Ascending aorta (tissue), 2 donors: ENCODE measurements around the gene TMEM190. TPM values are rescaled to one million over a fixed set of nuclear protein-coding genes. Genes with fewer than 3 reads are reported as not detected.

ENCODE experiments used
- DNase-seq, 2 donors: peaks; one replicate each; pipeline ENCODE4 v3.0.0-alpha.2; 2019; ENCODE audit warnings: low spot score in 2 of 2
- H3K27ac ChIP-seq, 2 donors: fragments of 200-600 bp; sonication (generic); one replicate each; pipeline ENCODE4 v1.5.1; 2016 to 2017; ENCODE audit warnings: mild to moderate bottlenecking in 1 of 2
- H3K27me3 ChIP-seq: fragments of 200-600 bp; sonication (generic); one replicate; pipeline ENCODE4 v1.5.1; 2017
- H3K36me3 ChIP-seq, 2 donors: fragments of 200-600 bp; sonication (generic); one replicate each; pipeline ENCODE4 v1.5.1; 2016
- H3K4me1 ChIP-seq, 2 donors: fragments of 200-600 bp; sonication (generic); one replicate each; pipeline ENCODE4 v1.5.1; 2016 to 2017; ENCODE audit warnings: mild to moderate bottlenecking in 1 of 2
- H3K4me3 ChIP-seq, 2 donors: fragments of 200-600 bp; sonication (generic); one replicate each; pipeline ENCODE4 v1.5.1; 2016 to 2017; ENCODE audit warnings: mild to moderate bottlenecking in 1 of 2
- H3K9me3 ChIP-seq, 2 donors: fragments of 200-600 bp; sonication (generic); one replicate each; pipeline ENCODE4 v1.5.1; 2016
- CTCF ChIP-seq, 3 experiments: fragments of 200-600 bp in 2 of 3; fragments of 450-650 bp in 1 of 3; sonication (generic) in 2 of 3; IDR thresholded peaks; one replicate each; pipeline ENCODE4 v1.5.1; 2016 to 2019; ENCODE audit warnings: antibody characterized with exemption in 3 of 3, mild to moderate bottlenecking in 1 of 3, moderate library complexity in 1 of 3
- intact Hi-C: fragments of 100-400 bp; cut with DNase I; formaldehyde crosslinking; loops from one replicate; pipeline ENCODE4 v1.15.1; 2023
- total RNA-seq: library from RNA; depleted of rRNA; stranded (reverse); fragments of >200 nt; gene quantifications from one replicate; pipeline ENCODE4 v1.1.0, GENCODE V29; 2016

Gene TMEM190
- total RNA-seq, 1 donor from 2014 or later: not detected

- Histone ChIP-seq H3K9me3 (no peaks in the 10 kb centered on the region), H3K4me3 (no peak overlapping the region), H3K4me1 (peaks cover 0 to 5% of the 10 kb centered on the region in 2 donors), H3K36me3 (no peaks in the 10 kb centered on the region), H3K27ac (no peak overlapping the region), H3K27me3 (peaks cover 18% of the 10 kb centered on the region)
- intact Hi-C loops: no loop called here
- no peak for TF ChIP-seq CTCF (IDR thresholded peaks at IDR 0.05)
- DNase-seq: no peak
These were observed 3.2 kb upstream of the TMEM190 start for GRCh38 chr19:55373306-55373992.

- Histone ChIP-seq H3K36me3 (no peaks in the 10 kb centered on the region), H3K4me3 (no peak overlapping the region), H3K4me1 (peaks cover 0 to 5% of the 10 kb centered on the region in 2 donors), H3K27me3 (peaks cover 12% of the 10 kb centered on the region), H3K9me3 (no peaks in the 10 kb centered on the region), H3K27ac (no peak overlapping the region)
- no peak for TF ChIP-seq CTCF (IDR thresholded peaks at IDR 0.05)
- no peak for DNase-seq
- intact Hi-C loops: no loop called here
These were observed 2.5 kb upstream of the TMEM190 start for GRCh38 chr19:55373993-55374757.

- no peak overlapping the region for H3K4me3 ChIP-seq
- no peaks in the 10 kb centered on the region for H3K36me3 ChIP-seq
- no peaks in the 10 kb centered on the region for H3K4me1 ChIP-seq
- no peak for DNase-seq
- intact Hi-C loops: no loop called here
- no peaks in the 10 kb centered on the region for H3K9me3 ChIP-seq
- no peak for TF ChIP-seq CTCF (IDR thresholded peaks at IDR 0.05)
- peaks cover 10% of the 10 kb centered on the region for H3K27me3 ChIP-seq
- no peak overlapping the region for H3K27ac ChIP-seq
These were observed 918 bp downstream of the TMEM190 start for GRCh38 chr19:55377356-55378131.

GRCh38 chr19:55379174-55379573 is 2.5 kb downstream of the TMEM190 start:
- Histone ChIP-seq H3K27ac (no peak overlapping the region), H3K27me3 (peaks cover 5% of the 10 kb centered on the region), H3K36me3 (no peaks in the 10 kb centered on the region), H3K4me1 (peaks cover 0 to 5% of the 10 kb centered on the region in 2 donors), H3K4me3 (no peak overlapping the region), H3K9me3 (no peaks in the 10 kb centered on the region)
- TF ChIP-seq CTCF (IDR thresholded peaks at IDR 0.05): no peak
- DNase-seq: no peak
- intact Hi-C loops: no loop called here

GRCh38 chr19:55382013-55382412 is 5.4 kb downstream of the TMEM190 start:
- H3K9me3 ChIP-seq: no peaks in the 10 kb centered on the region
- peaks cover 0 to 20% of the 10 kb centered on the region in 2 donors for H3K4me1 ChIP-seq
- no peak overlapping the region for H3K4me3 ChIP-seq
- TF ChIP-seq CTCF (IDR thresholded peaks at IDR 0.05): no peak
- H3K36me3 ChIP-seq: no peaks in the 10 kb centered on the region
- H3K27ac ChIP-seq: no peak overlapping the region
- intact Hi-C loops: loop anchor here (10.0 kb wide), 1 partner anchor 203 kb away; the partner anchor contains the start of gene ZNF579
- DNase-seq: no peak
- H3K27me3 ChIP-seq: no peaks in the 10 kb centered on the region
